OCI-LY3 (cell line): ENCODE data around the gene BAHD1.

Experiments used
- H2AFZ ChIP-seq: fragments of 200-600, 300-600 bp; shearing (Covaris generic); 2 replicates; pipeline ENCODE4 v1.6.0; 2014; ENCODE audit warnings: antibody characterized with exemption, low read depth, low read length
- H3K27ac ChIP-seq: fragments of 200-600, 300-600 bp; sonication (generic); 2 replicates; pipeline ENCODE4 v1.5.1; 2014; ENCODE audit warnings: mild to moderate bottlenecking, low read length, moderate library complexity, mixed read lengths
- H3K27me3 ChIP-seq: fragments of 200-600, 300-600 bp; sonication (generic); 2 replicates; pipeline ENCODE4 v1.6.1; 2014; ENCODE audit warnings: low read depth, low read length, mixed read lengths
- H3K36me3 ChIP-seq: fragments of 200-600, 300-600 bp; sonication (generic); replicated peaks from 2 replicates; pipeline ENCODE3; 2014; ENCODE audit warnings: low read depth, low read length, mixed read lengths
- H3K4me1 ChIP-seq: fragments of 300-600, 200-600 bp; sonication (generic); 2 replicates; pipeline ENCODE4 v1.6.1; 2014; ENCODE audit warnings: low read length, mixed read lengths
- H3K4me2 ChIP-seq: fragments of 200-600, 300-600 bp; sonication (generic); 2 replicates; pipeline ENCODE4 v1.6.1; 2014; ENCODE audit warnings: low read length, mixed read lengths
- H3K4me3 ChIP-seq: fragments of 300-600, 200-600 bp; sonication (generic); 2 replicates; pipeline ENCODE4 v1.5.1; 2014; ENCODE audit warnings: antibody characterized with exemption, mild to moderate bottlenecking, low read length, moderate library complexity
- H3K79me2 ChIP-seq: fragments of 300-600, 200-600 bp; shearing (Covaris generic); 2 replicates; pipeline ENCODE4 v1.6.1; 2014; ENCODE audit warnings: mild to moderate bottlenecking, low read length, mixed read lengths
- H3K9ac ChIP-seq: fragments of 300-600, 200-600 bp; shearing (Covaris generic); 2 replicates; pipeline ENCODE4 v1.6.0; 2014; ENCODE audit warnings: mild to moderate bottlenecking, low read length, moderate library complexity
- H3K9me3 ChIP-seq: fragments of 200-600, 300-600 bp; shearing (Covaris generic); 2 replicates; pipeline ENCODE4 v1.6.1; 2014; ENCODE audit warnings: low read length, mixed read lengths; ENCODE audit not compliant: insufficient read depth
- H4K20me1 ChIP-seq: fragments of 200-600, 300-600 bp; sonication (generic); 2 replicates; pipeline ENCODE4 v1.6.1; 2016; ENCODE audit warnings: low read length, mixed read lengths; ENCODE audit not compliant: insufficient read depth
- EZH2phosphoT487 ChIP-seq: fragments of 200-600 bp; shearing (Covaris generic); IDR thresholded peaks from 2 replicates; pipeline ENCODE4 v1.6.1; 2018; ENCODE audit warnings: antibody characterized with exemption, mixed run types, low read depth
- TF ChIP-seq, protein P1 (sequence below): fragments of 200-600, 300-600 bp; sonication (generic); IDR thresholded peaks from 2 replicates; pipeline ENCODE4 v1.5.1; 2014; ENCODE audit warnings: antibody characterized with exemption, low read length, low read depth

BAHD1 gene

GRCh38 chr15:40479024-40479423 is 38.3 kb downstream of the BAHD1 start:
- Histone ChIP-seq H3K4me3 (no peak overlapping the region), H3K79me2 (no peaks in the 10 kb centered on the region), H3K27me3 (peaks cover 11% of the 10 kb centered on the region; the same call in 1 of the 2 replicates), H3K9me3 (no peaks in the 10 kb centered on the region), H4K20me1 (no peaks in the 10 kb centered on the region), H3K36me3 (no peaks in the 10 kb centered on the region), H3K4me1 (no peaks in the 10 kb centered on the region), H3K27ac (no peak overlapping the region), H2AFZ (no peak overlapping the region), H3K4me2 (no peak overlapping the region), H3K9ac (no peak overlapping the region)
- TF ChIP-seq EZH2phosphoT487 = no peak
- TF ChIP-seq, protein P1, sequence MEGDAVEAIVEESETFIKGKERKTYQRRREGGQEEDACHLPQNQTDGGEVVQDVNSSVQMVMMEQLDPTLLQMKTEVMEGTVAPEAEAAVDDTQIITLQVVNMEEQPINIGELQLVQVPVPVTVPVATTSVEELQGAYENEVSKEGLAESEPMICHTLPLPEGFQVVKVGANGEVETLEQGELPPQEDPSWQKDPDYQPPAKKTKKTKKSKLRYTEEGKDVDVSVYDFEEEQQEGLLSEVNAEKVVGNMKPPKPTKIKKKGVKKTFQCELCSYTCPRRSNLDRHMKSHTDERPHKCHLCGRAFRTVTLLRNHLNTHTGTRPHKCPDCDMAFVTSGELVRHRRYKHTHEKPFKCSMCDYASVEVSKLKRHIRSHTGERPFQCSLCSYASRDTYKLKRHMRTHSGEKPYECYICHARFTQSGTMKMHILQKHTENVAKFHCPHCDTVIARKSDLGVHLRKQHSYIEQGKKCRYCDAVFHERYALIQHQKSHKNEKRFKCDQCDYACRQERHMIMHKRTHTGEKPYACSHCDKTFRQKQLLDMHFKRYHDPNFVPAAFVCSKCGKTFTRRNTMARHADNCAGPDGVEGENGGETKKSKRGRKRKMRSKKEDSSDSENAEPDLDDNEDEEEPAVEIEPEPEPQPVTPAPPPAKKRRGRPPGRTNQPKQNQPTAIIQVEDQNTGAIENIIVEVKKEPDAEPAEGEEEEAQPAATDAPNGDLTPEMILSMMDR = no peak

DNA sequence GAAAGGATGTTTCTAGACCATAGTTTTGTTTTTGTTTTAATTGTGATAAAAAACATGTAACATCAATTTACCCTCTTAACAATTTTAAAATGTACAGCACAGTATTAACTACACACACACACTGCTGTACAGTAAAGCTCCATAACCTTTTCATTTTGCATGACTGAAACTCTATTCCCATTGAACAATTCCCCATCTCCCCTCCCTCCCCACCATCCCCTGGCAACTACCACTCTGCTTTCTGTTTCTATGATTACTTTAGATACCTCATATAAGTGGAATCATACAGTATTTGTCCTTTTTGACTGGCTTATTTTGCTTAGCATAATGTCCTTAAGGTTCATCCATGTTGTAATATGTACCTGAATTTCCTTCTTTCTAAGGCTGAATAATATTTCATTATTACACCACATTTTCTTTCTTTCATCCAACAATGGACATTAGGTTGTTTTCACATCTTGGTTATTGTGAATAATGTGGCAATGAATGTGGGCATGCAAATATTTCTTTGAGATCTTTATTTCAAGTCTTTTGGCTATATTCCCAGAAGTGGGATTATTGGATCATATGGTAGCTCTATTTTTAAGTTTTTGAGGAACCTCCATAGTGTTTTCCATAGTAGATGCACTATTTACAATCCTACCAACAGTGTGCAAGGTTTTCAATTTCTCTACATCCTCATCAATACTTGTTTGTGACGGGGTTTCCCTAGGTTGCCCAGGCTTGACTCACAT is 40.8 kb downstream of the BAHD1 start:
- Histone ChIP-seq H3K27me3 (peaks cover 11% of the 10 kb centered on the region; the same call in 1 of the 2 replicates), H3K9ac (no peak overlapping the region), H4K20me1 (no peaks in the 10 kb centered on the region), H3K36me3 (no peaks in the 10 kb centered on the region), H3K9me3 (no peaks in the 10 kb centered on the region), H3K79me2 (no peaks in the 10 kb centered on the region), H3K27ac (no peak overlapping the region), H3K4me3 (no peak overlapping the region), H3K4me1 (no peaks in the 10 kb centered on the region), H2AFZ (no peak overlapping the region), H3K4me2 (no peak overlapping the region)
- no peak for TF ChIP-seq EZH2phosphoT487
- TF ChIP-seq, protein P1 = no peak

GRCh38 chr15:40483919-40484318 is 43.2 kb downstream of the BAHD1 start:
- Histone ChIP-seq H3K4me3 (no peak overlapping the region), H4K20me1 (no peaks in the 10 kb centered on the region), H2AFZ (no peak overlapping the region), H3K79me2 (no peaks in the 10 kb centered on the region), H3K27ac (no peak overlapping the region), H3K9ac (no peak overlapping the region), H3K9me3 (no peaks in the 10 kb centered on the region), H3K4me2 (no peak overlapping the region), H3K27me3 (peaks cover 7% of the 10 kb centered on the region; the same call in 1 of the 2 replicates), H3K4me1 (no peaks in the 10 kb centered on the region), H3K36me3 (no peaks in the 10 kb centered on the region)
- TF ChIP-seq, protein P1 = no peak
- TF ChIP-seq EZH2phosphoT487 = no peak

DNA sequence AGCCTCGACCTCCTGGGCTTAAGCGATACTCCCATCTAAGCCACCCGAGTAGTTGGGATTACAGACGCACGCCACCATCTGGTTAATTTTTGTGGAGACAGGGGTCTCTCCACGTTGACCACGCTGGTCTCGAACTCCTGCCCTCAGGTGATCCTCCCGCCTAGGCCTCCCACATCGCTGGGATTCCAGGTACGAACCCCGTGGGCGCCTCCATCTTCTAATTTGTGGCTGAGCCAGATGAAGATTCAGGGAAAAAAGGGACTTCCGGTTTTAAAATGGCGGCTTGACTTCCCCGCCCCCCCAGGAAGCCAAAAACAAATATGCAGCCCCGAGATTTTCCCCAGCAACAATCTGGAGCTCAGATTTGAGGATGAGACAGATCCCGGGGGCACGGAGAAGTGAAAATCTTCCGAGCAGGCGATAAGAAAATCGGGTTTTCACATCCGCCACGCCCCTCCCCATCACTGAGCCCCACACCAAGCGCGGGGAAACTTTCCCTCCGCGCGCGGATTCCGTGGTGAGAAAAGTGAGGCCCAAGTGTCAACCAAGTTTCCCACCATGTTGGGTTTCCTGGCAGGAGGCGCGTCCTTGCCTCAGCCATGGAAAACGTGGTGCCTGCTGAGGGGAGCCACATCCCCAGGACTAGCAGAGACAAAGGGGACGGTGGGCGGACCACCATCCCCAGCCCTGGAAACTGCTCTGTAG is 45.5 kb downstream of the BAHD1 start:
- no peaks in the 10 kb centered on the region for H3K36me3 ChIP-seq
- no peak overlapping the region for H2AFZ ChIP-seq
- TF ChIP-seq EZH2phosphoT487 = no peak
- TF ChIP-seq, protein P1 = no peak
- H4K20me1 ChIP-seq = no peaks in the 10 kb centered on the region
- H3K9ac ChIP-seq = no peak overlapping the region
- H3K27me3 ChIP-seq = no peaks in the 10 kb centered on the region
- H3K4me2 ChIP-seq = no peak overlapping the region
- no peaks in the 10 kb centered on the region for H3K79me2 ChIP-seq
- no peaks in the 10 kb centered on the region for H3K9me3 ChIP-seq
- no peak overlapping the region for H3K27ac ChIP-seq
- H3K4me1 ChIP-seq = no peaks in the 10 kb centered on the region
- H3K4me3 ChIP-seq = no peak overlapping the region
